ENCODE measurements around the gene NRG2. TPM values are rescaled to one million over a fixed set of nuclear protein-coding genes. Genes with fewer than 3 reads are reported as not detected.

NRG2 gene
- total and polyA plus RNA-seq, 3 experiments from 2014 or later, result 0.18 to 0.24 TPM; not detected in 1

DNA sequence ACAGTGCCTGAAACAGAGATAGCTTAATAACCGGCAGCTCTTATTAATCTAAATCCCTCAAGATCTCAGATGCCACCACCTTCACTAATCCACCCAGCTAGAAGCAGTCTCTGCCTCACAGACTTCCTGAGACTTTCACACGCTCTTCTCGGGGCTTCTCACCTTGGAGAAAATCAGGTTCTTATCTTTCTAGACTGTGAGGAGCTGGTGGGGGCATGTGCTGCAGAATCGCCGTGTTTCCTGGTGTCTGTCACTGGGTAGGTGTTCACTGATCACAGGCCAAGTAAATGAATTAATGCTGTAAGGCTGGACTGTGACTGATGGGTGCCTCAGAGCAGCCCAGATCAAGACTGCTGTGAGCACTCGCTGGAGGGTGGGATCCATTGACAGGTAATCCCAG lies 145.8 kb downstream of the NRG2 start:
- H3K4me1 ChIP-seq (ENCODE audit: insufficient read depth, low read length), result no peaks in the 10 kb centered on the region
- H3K27ac ChIP-seq (ENCODE audit: low read depth, low read length), result no peak overlapping the region
- peaks cover 16 to 20% (median 17%) of the 10 kb centered on the region in 3 donors for H3K4me1 Mint-ChIP-seq
- no peaks in the 10 kb centered on the region for H3K36me3 Mint-ChIP-seq
- H3K4me3 ChIP-seq (ENCODE audit: low read length), result no peak overlapping the region
- DNase-seq, result peak in 1 of 5 donors; percentile 7
- CTCF ChIA-PET, result interaction anchor here (1.4 kb wide), 1 partner anchor 9 kb away, joined by 3 read pairs; no protein-coding TSS in a partner anchor
- no peaks in the 10 kb centered on the region for H3K9me3 Mint-ChIP-seq
- peak overlapping the region in 7 of 8 donors; percentile 3 to 93 (median 71) for H3K27ac Mint-ChIP-seq
- H3K36me3 ChIP-seq (ENCODE audit: insufficient read depth, low read length), result no peaks in the 10 kb centered on the region
- POLR2A ChIA-PET, result no interaction called here
- H3K4me3 Mint-ChIP-seq, result peak overlapping the region in 3 of 7 donors; percentile 6 to 66 (median 57)
- H3K27me3 ChIP-seq (ENCODE audit: insufficient read depth, low read length, poor library complexity, severe bottlenecking), result peaks cover 4% of the 10 kb centered on the region
- no peaks in the 10 kb centered on the region for H3K9me3 ChIP-seq (ENCODE audit: low read length)
- peaks cover 18 to 34% of the 10 kb centered on the region in 2 donors for H3K27me3 Mint-ChIP-seq

DNA sequence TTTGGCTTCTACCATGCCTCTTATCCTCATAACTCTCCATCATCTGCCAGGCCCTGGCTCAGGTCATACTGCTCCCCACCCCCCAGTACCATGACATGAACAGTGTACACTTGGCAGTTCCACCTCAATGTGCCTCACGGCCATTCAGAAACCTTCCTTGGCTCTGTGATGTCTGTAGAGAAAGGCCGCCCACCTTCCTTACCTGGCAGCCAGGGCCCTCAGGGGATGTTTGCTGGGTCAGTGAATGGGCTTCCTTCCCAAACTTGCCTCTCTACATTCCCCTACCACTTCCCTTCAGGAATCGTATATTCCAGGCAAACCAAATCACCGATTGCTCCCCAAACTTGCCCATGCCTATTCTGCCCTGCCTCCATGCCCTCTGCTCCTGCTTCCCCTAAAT lies 146.4 kb downstream of the NRG2 start:
- no peaks in the 10 kb centered on the region for H3K9me3 Mint-ChIP-seq
- DNase-seq, result no peak
- no peak overlapping the region for H3K27ac ChIP-seq (ENCODE audit: low read depth, low read length)
- no peaks in the 10 kb centered on the region for H3K9me3 ChIP-seq (ENCODE audit: low read length)
- no peak overlapping the region for H3K4me3 ChIP-seq (ENCODE audit: low read length)
- H3K27ac Mint-ChIP-seq, result peak overlapping the region in 6 of 8 donors; percentile 2 to 93 (median 62)
- H3K4me3 Mint-ChIP-seq, result peak overlapping the region in 3 of 7 donors; percentile 6 to 66 (median 57)
- no peaks in the 10 kb centered on the region for H3K36me3 Mint-ChIP-seq
- no peaks in the 10 kb centered on the region for H3K4me1 ChIP-seq (ENCODE audit: insufficient read depth, low read length)
- POLR2A ChIA-PET, result no interaction called here
- CTCF ChIA-PET, result interaction anchor here (1.4 kb wide), 1 partner anchor 9 kb away, joined by 3 read pairs; no protein-coding TSS in a partner anchor
- no peaks in the 10 kb centered on the region for H3K27me3 ChIP-seq (ENCODE audit: insufficient read depth, low read length, poor library complexity, severe bottlenecking)
- no peaks in the 10 kb centered on the region for H3K36me3 ChIP-seq (ENCODE audit: insufficient read depth, low read length)
- H3K27me3 Mint-ChIP-seq, result peaks cover 16 to 34% of the 10 kb centered on the region in 2 donors
- H3K4me1 Mint-ChIP-seq, result peaks cover 16 to 20% (median 17%) of the 10 kb centered on the region in 3 donors

DNA sequence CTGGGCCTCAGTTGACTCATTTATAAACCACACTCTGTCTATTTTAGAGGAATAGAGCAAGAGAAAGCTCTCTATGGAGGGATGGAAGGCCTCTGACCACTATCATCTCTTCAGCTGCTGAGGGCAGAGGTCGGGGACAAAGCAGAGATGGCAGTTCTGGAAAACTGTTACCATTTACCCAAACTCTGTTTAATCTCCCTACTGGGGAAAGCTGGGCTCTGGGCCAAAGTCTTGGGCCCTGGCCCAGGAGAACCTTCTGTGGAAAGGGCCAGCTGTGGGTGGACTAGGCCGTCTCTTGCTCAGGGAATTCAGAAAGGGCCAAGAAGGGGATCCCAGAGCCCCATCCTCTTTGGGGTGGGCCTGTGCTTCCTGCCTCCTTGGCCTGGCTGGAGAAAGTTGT lies 147.5 kb downstream of the NRG2 start:
- H3K4me1 Mint-ChIP-seq, result peaks cover 16 to 20% (median 17%) of the 10 kb centered on the region in 3 donors
- Histone ChIP-seq H3K27me3 (ENCODE audit: insufficient read depth, low read length, poor library complexity, severe bottlenecking) (no peaks in the 10 kb centered on the region), H3K36me3 (ENCODE audit: insufficient read depth, low read length) (no peaks in the 10 kb centered on the region), H3K27ac (ENCODE audit: low read depth, low read length) (no peak overlapping the region), H3K4me1 (ENCODE audit: insufficient read depth, low read length) (no peaks in the 10 kb centered on the region), H3K4me3 (ENCODE audit: low read length) (no peak overlapping the region), H3K9me3 (ENCODE audit: low read length) (no peaks in the 10 kb centered on the region)
- POLR2A ChIA-PET, result no interaction called here
- H3K27ac Mint-ChIP-seq, result peak overlapping the region in 2 of 8 donors; percentile 6 to 52
- H3K36me3 Mint-ChIP-seq, result no peaks in the 10 kb centered on the region
- no peak for DNase-seq
- H3K27me3 Mint-ChIP-seq, result peaks cover 9 to 29% of the 10 kb centered on the region in 2 donors
- no peak overlapping the region for H3K4me3 Mint-ChIP-seq
- no peaks in the 10 kb centered on the region for H3K9me3 Mint-ChIP-seq
- CTCF ChIA-PET, result interaction anchor here (0.8 kb wide), 1 partner anchor 20 kb away, joined by 3 read pairs; no protein-coding TSS in a partner anchor

DNA sequence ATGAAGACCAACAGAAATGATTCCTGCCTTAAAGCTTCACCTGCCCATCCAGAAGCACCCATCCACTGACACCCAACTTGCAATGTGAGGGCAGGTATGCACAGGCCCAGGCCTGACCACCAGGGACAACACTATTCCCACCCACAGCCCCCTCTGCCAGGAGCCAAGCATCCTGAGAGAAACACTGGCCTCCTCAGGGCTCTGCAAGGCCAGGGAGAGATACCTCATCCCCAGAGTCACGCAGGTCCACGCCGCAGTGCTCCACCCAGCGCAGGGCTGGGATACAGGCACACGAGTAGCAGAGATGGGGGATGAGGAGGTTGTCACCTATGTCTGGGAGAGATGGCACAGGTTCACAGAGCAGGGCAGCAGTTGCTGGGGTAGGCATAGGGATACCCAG lies 148.1 kb downstream of the NRG2 start:
- no peaks in the 10 kb centered on the region for H3K27me3 ChIP-seq (ENCODE audit: insufficient read depth, low read length, poor library complexity, severe bottlenecking)
- no peaks in the 10 kb centered on the region for H3K4me1 ChIP-seq (ENCODE audit: insufficient read depth, low read length)
- no peaks in the 10 kb centered on the region for H3K36me3 Mint-ChIP-seq
- no peak overlapping the region for H3K27ac ChIP-seq (ENCODE audit: low read depth, low read length)
- ChIA-PET CTCF (interaction anchor here (0.8 kb wide), 1 partner anchor 20 kb away, joined by 3 read pairs; no protein-coding TSS in a partner anchor), POLR2A (no interaction called here)
- H3K27me3 Mint-ChIP-seq, result peaks cover 9 to 27% of the 10 kb centered on the region in 2 donors
- no peaks in the 10 kb centered on the region for H3K9me3 Mint-ChIP-seq
- DNase-seq, result no peak
- H3K4me3 Mint-ChIP-seq, result no peak overlapping the region
- H3K27ac Mint-ChIP-seq, result no peak overlapping the region
- peaks cover 16 to 20% (median 17%) of the 10 kb centered on the region in 3 donors for H3K4me1 Mint-ChIP-seq
- H3K4me3 ChIP-seq (ENCODE audit: low read length), result no peak overlapping the region
- no peaks in the 10 kb centered on the region for H3K9me3 ChIP-seq (ENCODE audit: low read length)
- no peaks in the 10 kb centered on the region for H3K36me3 ChIP-seq (ENCODE audit: insufficient read depth, low read length)

DNA sequence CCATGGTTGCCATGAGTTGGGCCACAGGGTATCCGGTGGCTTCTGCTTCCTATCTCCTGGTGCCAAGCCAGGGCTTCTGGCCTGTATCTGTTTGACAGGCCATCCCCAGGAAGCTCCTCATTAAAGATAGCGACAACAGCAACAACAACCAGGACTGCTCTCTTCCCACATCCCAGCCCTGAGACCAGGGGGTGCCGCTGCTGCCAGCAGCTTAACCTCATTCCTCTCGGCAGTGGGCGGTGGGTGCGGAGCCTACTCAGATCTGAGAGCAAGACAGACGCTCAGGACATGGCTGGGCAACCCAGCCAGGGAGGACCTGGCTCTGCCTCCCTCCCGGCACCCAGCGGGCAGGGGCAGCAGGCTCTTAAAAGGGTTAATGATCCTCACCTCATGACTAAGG lies 149.2 kb downstream of the NRG2 start:
- DNase-seq, result no peak
- Mint-ChIP-seq H3K36me3 (no peaks in the 10 kb centered on the region), H3K27ac (no peak overlapping the region), H3K4me1 (peaks cover 9 to 17% (median 17%) of the 10 kb centered on the region in 3 donors), H3K4me3 (no peak overlapping the region), H3K27me3 (peaks cover 9 to 25% of the 10 kb centered on the region in 2 donors), H3K9me3 (no peaks in the 10 kb centered on the region)
- no peak overlapping the region for H3K4me3 ChIP-seq (ENCODE audit: low read length)
- H3K27me3 ChIP-seq (ENCODE audit: insufficient read depth, low read length, poor library complexity, severe bottlenecking), result no peaks in the 10 kb centered on the region
- ChIA-PET POLR2A (no interaction called here), CTCF (no interaction called here)
- no peak overlapping the region for H3K27ac ChIP-seq (ENCODE audit: low read depth, low read length)
- no peaks in the 10 kb centered on the region for H3K36me3 ChIP-seq (ENCODE audit: insufficient read depth, low read length)
- H3K9me3 ChIP-seq (ENCODE audit: low read length), result no peaks in the 10 kb centered on the region
- no peaks in the 10 kb centered on the region for H3K4me1 ChIP-seq (ENCODE audit: insufficient read depth, low read length)

DNA sequence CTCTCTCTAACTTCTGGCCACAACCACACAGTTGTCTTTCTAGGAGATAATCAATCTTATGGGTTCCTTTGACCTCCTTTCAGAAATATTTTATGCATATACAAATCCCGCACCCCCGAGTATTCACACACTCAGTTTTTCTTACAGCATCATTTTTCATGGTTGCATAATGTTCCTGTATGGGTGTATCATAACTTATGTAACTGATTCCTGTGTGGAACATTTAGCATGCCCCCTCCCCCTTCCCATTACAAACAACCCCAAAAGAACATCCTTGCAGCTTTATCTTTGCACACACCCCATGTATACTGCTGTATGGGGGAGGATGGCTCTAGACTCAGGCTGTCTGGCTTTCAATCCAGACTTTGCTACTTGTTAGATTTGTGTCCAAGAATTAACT lies 153.7 kb downstream of the NRG2 start:
- no peak for DNase-seq
- H3K36me3 Mint-ChIP-seq, result no peaks in the 10 kb centered on the region
- no peak overlapping the region for H3K4me3 ChIP-seq (ENCODE audit: low read length)
- ChIA-PET CTCF (no interaction called here), POLR2A (no interaction called here)
- H3K4me3 Mint-ChIP-seq, result no peak overlapping the region
- no peaks in the 10 kb centered on the region for H3K27me3 ChIP-seq (ENCODE audit: insufficient read depth, low read length, poor library complexity, severe bottlenecking)
- no peaks in the 10 kb centered on the region for H3K36me3 ChIP-seq (ENCODE audit: insufficient read depth, low read length)
- H3K4me1 Mint-ChIP-seq, result no peaks in the 10 kb centered on the region
- no peaks in the 10 kb centered on the region for H3K9me3 Mint-ChIP-seq
- no peaks in the 10 kb centered on the region for H3K4me1 ChIP-seq (ENCODE audit: insufficient read depth, low read length)
- no peak overlapping the region for H3K27ac ChIP-seq (ENCODE audit: low read depth, low read length)
- H3K9me3 ChIP-seq (ENCODE audit: low read length), result no peaks in the 10 kb centered on the region
- H3K27ac Mint-ChIP-seq, result no peak overlapping the region
- peaks cover 5 to 35% of the 10 kb centered on the region in 2 donors for H3K27me3 Mint-ChIP-seq

DNA sequence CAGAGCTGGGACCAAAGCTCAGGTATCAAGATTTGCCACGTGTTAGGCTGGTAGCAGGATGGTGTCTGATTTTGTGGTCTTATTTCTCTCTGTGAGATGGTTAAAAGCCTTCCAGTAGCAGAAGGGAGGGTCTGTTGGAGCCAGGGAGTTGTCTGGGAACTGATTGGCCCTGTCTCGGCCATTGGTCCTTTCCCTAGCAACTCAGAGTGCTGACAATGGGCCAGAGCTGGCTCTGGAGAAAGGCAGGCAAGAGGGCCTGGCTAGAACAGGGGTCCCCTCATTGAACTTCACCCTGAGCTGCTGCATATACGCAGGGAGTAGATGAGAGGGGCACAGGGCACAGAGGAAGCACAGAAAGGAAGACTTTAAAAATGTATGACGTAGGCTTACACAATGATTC lies 154.7 kb downstream of the NRG2 start:
- H3K27me3 Mint-ChIP-seq, result peaks cover 3 to 38% of the 10 kb centered on the region in 2 donors
- Histone ChIP-seq H3K4me3 (ENCODE audit: low read length) (no peak overlapping the region), H3K27ac (ENCODE audit: low read depth, low read length) (no peak overlapping the region), H3K4me1 (ENCODE audit: insufficient read depth, low read length) (no peaks in the 10 kb centered on the region), H3K9me3 (ENCODE audit: low read length) (no peaks in the 10 kb centered on the region), H3K27me3 (ENCODE audit: insufficient read depth, low read length, poor library complexity, severe bottlenecking) (peaks cover 3% of the 10 kb centered on the region), H3K36me3 (ENCODE audit: insufficient read depth, low read length) (no peaks in the 10 kb centered on the region)
- H3K4me3 Mint-ChIP-seq, result no peak overlapping the region
- no peaks in the 10 kb centered on the region for H3K9me3 Mint-ChIP-seq
- peak overlapping the region in 1 of 8 donors; percentile 31 for H3K27ac Mint-ChIP-seq
- no peaks in the 10 kb centered on the region for H3K4me1 Mint-ChIP-seq
- ChIA-PET POLR2A (no interaction called here), CTCF (no interaction called here)
- H3K36me3 Mint-ChIP-seq, result no peaks in the 10 kb centered on the region
- DNase-seq, result no peak

DNA sequence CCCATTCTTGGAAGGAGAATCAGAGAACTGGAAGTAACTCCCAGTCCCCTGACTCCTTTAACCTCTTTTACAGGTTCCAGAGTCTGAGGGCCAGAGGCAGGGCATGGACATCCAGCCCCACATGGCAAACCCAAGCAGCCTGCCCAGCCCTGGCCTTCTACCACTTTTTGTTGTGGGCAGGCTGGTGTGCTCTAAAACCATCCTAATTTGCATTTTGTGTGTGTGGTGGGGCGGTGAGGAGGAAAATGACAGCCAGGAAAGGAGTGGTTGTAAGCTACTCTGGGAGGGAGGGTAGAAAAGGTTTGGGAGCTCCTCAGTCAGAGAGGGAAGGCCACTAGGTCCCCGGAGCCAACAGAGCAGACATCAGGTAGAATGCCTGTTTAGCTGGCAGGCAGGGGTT lies 156.9 kb downstream of the NRG2 start:
- ChIA-PET CTCF (interaction anchor here (1.2 to 1.4 kb wide), 2 partner anchors 14 to 22 kb away, joined by 3 read pairs; no protein-coding TSS in a partner anchor), POLR2A (no interaction called here)
- H3K27me3 Mint-ChIP-seq, result peaks cover 1 to 18% of the 10 kb centered on the region in 2 donors
- Histone ChIP-seq H3K27me3 (ENCODE audit: insufficient read depth, low read length, poor library complexity, severe bottlenecking) (peaks cover 3% of the 10 kb centered on the region), H3K4me1 (ENCODE audit: insufficient read depth, low read length) (no peaks in the 10 kb centered on the region), H3K27ac (ENCODE audit: low read depth, low read length) (no peak overlapping the region), H3K9me3 (ENCODE audit: low read length) (no peaks in the 10 kb centered on the region), H3K4me3 (ENCODE audit: low read length) (no peak overlapping the region), H3K36me3 (ENCODE audit: insufficient read depth, low read length) (no peaks in the 10 kb centered on the region)
- H3K27ac Mint-ChIP-seq, result no peak overlapping the region
- no peaks in the 10 kb centered on the region for H3K4me1 Mint-ChIP-seq
- DNase-seq, result no peak
- no peaks in the 10 kb centered on the region for H3K9me3 Mint-ChIP-seq
- H3K4me3 Mint-ChIP-seq, result no peak overlapping the region
- no peaks in the 10 kb centered on the region for H3K36me3 Mint-ChIP-seq

Data from CD8-positive, alpha-beta memory T cell (primary cell).